Right lobe of liver (tissue), 4 donors: ENCODE measurements around the gene ALK.

ENCODE experiments used
- CTCF ChIP-seq, 4 donors: fragments of 200-600 bp in 3 of 4; fragments of 450-650 bp in 1 of 4; IDR thresholded peaks; one replicate each; pipeline versions ENCODE4 v1.5.1 to v1.8.0; 2016 to 2022; ENCODE audit warnings: antibody characterized with exemption in 4 of 4, mild to moderate bottlenecking in 2 of 4
- POLR2A ChIP-seq: fragments of 450-650 bp; IDR thresholded peaks from one replicate; pipeline ENCODE4 v1.6.1; 2017; ENCODE audit warnings: antibody characterized with exemption, mild to moderate bottlenecking
- donor health status: DM: no; HTN: no; CAD: no.
- donor health status: DM: no; HTN: no; CAD: no.
- donor health status: DM: no; HTN: yes; CAD: no.

DNA sequence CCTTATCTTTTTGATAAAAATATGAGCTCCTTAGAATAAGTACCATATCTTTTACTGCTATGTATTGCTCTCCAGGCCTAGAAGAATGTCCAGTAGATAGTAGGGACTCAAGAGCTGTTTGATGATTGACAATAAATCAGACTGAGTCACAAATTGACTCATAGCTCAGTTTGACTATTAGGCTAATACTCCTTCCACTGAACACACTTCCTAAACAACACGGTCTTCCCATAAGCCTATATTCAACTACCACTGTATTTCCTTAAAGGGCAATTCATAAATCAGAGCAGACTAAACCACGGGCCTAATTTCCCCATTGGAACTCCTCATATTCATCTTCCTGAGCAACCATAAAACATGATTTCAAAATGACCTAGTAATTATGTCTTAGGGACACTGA is 258.5 kb downstream of the ALK start:
- TF ChIP-seq CTCF (IDR thresholded peaks at IDR 0.05) (no peak), POLR2A (no peak)
